Measurements from ENCODE around the gene CSNK1G2.

Gene CSNK1G2

GRCh38 chr19:1933244-1933643 is 7.7 kb upstream of the CSNK1G2 start:
- TF ChIP-seq CTCF (IDR thresholded peaks at IDR 0.05; ENCODE audit: low read depth, low read length, missing control alignments) = no peak
- H3K4me3 ChIP-seq (ENCODE audit: low read depth, low read length) = no peak overlapping the region
- no peak for DNase-seq (ENCODE audit: low read depth)

GRCh38 chr19:1933942-1934341 is 7.0 kb upstream of the CSNK1G2 start:
- no peak for TF ChIP-seq CTCF (IDR thresholded peaks at IDR 0.05; ENCODE audit: low read depth, low read length, missing control alignments)

GRCh38 chr19:1935484-1936208 is 5.3 kb upstream of the CSNK1G2 start:
- no peak overlapping the region for H3K4me3 ChIP-seq (ENCODE audit: low read depth, low read length)
- no peak for TF ChIP-seq CTCF (IDR thresholded peaks at IDR 0.05; ENCODE audit: low read depth, low read length, missing control alignments)
- DNase-seq (ENCODE audit: low read depth) = no peak

More at GRCh38 chr19:1933942-1934341, 7.0 kb upstream of the CSNK1G2 start:
- no peak overlapping the region for H3K4me3 ChIP-seq (ENCODE audit: low read depth, low read length)
- DNase-seq (ENCODE audit: low read depth) = no peak

- H3K4me3 ChIP-seq (ENCODE audit: low read depth, low read length) = no peak overlapping the region
- no peak for TF ChIP-seq CTCF (IDR thresholded peaks at IDR 0.05; ENCODE audit: low read depth, low read length, missing control alignments)
- DNase-seq (ENCODE audit: low read depth) = no peak
These were observed 4.5 kb upstream of the CSNK1G2 start for GRCh38 chr19:1936430-1936829.

GRCh38 chr19:1936916-1937610 is 3.9 kb upstream of the CSNK1G2 start:
- no peak overlapping the region for H3K4me3 ChIP-seq (ENCODE audit: low read depth, low read length)
- no peak for DNase-seq (ENCODE audit: low read depth)
- no peak for TF ChIP-seq CTCF (IDR thresholded peaks at IDR 0.05; ENCODE audit: low read depth, low read length, missing control alignments)

- H3K4me3 ChIP-seq (ENCODE audit: low read depth, low read length) = no peak overlapping the region
- DNase-seq (ENCODE audit: low read depth) = no peak
- no peak for TF ChIP-seq CTCF (IDR thresholded peaks at IDR 0.05; ENCODE audit: low read depth, low read length, missing control alignments)
These were observed 2.9 kb upstream of the CSNK1G2 start for GRCh38 chr19:1938071-1938470.
